Measurements from ENCODE around the gene TRIM28. TPM values are rescaled to one million over a fixed set of nuclear protein-coding genes. Genes with fewer than 3 reads are reported as not detected.
A peak's percentile ranks its signal among the peaks of the same experiment; 100 is the strongest.
"Not testable (repeated sequence)": the region's sequence is repeated elsewhere in the genome, so short reads cannot be mapped to it uniquely, and the experiment has no call there.

TRIM28 gene
- total RNA-seq, 1 experiment from 2014 or later = 575 TPM

DNA sequence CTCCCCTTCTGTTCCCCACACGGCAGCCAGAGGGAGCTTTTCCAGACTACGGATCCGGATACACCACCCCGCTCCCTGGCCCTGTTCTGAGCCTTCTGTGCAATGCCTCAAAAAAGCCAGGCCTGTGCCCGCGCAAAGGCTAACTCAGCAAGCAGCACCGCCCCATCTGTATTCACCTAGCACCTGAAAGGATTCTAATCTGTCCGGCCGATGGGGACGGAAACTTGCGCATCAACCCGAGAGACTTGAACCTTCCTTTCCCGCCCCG is 24.8 kb upstream of the TRIM28 start:
- peak; percentile 82 for DNase-seq (ENCODE audit: low read depth)

DNA sequence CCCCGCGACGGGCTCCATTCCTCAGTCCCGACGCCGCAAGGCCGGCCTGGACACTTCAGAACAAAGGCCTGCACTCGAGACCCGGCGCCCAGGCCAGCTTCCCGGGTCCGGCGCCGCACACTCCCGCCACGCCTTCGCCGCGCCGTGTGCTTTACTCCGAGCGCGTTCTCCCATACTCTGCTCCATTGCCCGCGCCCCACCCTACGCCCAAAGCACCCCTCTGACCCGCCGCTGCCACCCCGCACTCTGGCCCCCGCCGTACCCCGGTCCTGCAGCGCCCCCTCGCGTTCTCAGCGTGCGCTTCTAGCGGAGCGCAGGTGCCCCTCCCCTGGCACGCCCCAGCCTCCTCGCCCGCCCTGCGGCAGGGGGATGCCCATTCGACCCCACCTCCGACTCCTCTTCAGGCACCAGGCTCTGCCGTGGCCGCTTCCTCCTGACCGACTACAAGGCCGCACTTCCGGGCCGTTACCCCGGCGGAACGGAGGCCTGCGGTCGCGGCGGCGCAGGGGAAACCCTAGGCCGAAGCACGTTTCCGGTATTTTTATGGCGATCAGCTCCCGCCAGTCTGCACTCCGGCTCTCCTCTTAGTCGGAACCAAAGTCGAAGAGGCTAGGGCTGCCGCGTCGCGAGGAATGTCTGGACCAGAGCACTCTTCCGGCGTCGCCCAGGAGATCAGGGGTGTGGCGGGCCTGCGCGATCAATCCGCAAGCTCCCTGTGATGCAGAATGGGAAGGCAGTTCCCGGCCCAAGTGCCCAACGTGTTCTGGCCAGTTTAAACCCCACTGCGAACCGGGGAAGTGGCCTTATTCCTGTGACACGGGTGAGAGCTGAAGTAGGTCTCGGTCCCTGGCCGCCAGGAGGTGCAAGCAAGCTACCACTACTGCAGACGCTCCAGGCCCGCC is 24.3 kb upstream of the TRIM28 start, which contains the start of gene ZBTB45:
Gene ZBTB45, minus strand, starts transcription at position 456 of the 902 bp plus-strand sequence. CDS start 2,137 bp downstream, outside the sequence.
- peak; percentile 98 for DNase-seq (ENCODE audit: low read depth)

DNA sequence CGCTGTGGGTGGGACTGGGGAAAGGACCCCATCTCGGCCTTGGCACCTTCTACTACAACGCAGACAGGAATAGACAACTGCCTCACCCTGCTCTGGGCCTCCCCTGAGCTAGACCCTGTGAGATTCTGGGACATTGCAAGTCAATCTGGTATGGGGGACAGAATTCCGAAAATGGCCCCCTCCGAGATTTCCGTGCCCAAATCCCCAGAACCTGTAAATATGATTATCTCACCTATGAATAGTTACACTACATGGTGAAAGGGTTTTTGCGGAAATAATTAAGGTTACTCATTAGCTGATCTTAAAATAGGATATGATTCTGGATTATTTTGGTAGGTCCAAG is 23.6 kb upstream of the TRIM28 start:
- DNase-seq (ENCODE audit: low read depth) = no peak

DNA sequence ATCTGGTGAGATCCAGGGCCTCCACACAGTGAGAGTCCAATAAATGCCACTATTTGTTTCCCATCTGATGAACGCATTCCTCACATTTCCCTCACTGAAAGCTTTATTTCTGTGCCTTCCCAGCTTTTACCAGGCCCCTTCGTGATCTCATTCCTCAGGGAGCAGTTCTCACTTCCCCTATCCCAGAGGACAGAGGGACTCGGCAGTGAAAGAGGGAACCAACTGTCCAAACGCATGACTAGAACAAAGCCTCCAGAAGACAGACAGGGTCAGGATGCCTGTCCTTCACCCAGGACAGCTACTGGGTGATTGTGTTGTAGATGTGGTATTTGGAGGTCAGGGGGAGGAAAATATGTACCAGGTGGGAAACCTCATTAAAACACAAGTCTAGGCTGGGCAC is 22.2 kb upstream of the TRIM28 start:
- no peak for DNase-seq (ENCODE audit: low read depth)

DNA sequence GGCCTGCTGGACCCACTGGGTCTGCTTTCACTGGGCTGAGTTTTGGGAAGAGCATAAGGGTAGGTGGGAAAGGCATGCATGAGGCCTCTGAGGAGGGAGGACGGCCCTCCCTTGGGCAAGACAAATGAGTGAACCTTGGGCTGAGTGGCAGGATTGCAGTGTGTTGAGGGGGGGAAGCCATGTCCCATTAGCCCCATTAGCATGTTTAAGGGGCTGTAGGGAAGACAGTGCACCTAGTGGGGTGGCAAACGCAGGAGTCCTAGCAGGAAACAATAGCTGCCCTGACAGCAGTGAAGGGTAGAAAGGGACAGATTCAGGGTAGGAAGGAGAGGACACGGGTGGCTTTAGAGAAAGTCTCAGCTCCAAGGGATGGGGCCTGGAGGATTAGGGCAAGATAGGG is 21.2 kb upstream of the TRIM28 start:
- DNase-seq (ENCODE audit: low read depth) = no peak

GRCh38 chr19:58529405-58529804 is 14.5 kb upstream of the TRIM28 start:
- DNase-seq (ENCODE audit: low read depth) = no peak

DNA sequence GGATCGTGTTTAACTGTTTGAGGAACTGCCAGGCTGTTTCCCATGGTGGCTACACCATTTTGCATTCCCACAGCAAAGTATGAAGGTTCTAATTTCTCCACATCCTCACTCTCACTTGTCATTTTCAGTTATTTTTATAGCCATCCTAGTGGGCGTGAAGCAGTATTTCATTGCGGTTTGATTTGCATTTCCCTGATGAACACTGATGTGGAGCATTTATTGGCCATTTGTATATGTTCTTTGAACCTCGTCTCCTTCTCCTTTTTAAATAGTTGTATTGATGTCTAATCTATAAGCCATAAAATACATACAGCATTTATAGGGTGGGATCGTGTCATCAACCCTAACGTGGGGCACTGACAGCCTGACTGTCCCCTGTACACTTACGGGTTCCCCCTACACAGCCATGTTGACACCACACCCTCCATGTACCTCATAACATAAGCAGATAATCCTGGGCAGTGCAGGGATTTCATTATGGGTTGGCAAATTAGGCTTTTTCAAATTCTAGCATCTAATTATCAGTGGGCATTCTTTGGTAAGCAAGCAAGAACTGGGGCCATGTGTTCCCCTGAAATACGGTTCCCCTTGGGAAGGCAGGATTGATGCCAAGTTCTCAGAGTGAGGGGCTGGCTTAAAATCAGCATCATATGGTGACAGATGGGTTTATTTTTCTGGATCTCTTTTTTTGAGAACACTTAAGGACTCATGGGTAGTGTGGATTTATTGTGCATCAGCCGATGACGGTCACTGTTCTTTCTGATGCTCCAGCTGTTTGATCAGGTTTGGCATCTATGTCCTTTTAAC is 12.6 kb upstream of the TRIM28 start:
- DNase-seq (ENCODE audit: low read depth) = no peak

DNA sequence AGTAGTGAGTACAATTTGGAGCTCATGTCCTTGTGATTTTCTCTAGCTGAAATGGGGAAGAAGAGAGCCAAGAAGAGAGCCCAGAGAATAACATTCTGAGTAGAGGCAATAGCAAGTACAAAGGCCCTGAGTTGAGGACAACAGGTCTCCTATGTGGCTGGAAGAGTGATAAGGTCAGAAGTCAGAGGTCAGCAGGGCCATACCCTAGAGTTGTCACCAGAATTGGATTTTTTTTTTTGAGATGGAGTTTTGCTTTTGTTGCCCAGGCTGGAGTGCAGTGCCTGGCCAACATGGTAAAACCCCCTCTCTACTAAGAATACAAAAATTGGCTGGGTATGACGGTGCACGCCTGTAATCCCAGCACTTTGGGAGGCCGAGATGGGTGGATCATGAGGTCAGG is 8.0 kb upstream of the TRIM28 start:
- no peak for DNase-seq (ENCODE audit: low read depth)

GRCh38 chr19:58536852-58537798 is 6.7 kb upstream of the TRIM28 start:
- no peak for DNase-seq (ENCODE audit: low read depth)

- DNase-seq (ENCODE audit: low read depth) = peak; percentile 76
Measured at GRCh38 chr19:58538257-58539168, 5.4 kb upstream of the TRIM28 start.

DNA sequence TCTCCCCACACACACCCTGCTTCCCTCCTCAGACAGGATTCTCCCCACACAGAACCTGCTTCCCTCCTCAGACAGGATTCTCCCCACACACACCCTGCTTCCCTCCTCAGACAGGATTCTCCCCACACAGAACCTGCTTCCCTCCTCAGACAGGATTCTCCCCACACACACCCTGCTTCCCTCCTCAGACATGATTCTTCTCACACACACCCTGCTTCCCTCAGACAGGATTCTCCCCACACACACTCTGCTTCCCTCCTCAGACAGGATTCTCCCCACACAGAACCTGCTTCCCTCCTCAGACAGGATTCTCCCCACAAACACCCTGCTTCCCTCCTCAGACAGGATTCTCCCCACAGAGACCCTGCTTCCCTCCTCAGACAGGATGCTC is 4.7 kb upstream of the TRIM28 start:
- not testable (repeated sequence) for DNase-seq (ENCODE audit: low read depth)

DNA sequence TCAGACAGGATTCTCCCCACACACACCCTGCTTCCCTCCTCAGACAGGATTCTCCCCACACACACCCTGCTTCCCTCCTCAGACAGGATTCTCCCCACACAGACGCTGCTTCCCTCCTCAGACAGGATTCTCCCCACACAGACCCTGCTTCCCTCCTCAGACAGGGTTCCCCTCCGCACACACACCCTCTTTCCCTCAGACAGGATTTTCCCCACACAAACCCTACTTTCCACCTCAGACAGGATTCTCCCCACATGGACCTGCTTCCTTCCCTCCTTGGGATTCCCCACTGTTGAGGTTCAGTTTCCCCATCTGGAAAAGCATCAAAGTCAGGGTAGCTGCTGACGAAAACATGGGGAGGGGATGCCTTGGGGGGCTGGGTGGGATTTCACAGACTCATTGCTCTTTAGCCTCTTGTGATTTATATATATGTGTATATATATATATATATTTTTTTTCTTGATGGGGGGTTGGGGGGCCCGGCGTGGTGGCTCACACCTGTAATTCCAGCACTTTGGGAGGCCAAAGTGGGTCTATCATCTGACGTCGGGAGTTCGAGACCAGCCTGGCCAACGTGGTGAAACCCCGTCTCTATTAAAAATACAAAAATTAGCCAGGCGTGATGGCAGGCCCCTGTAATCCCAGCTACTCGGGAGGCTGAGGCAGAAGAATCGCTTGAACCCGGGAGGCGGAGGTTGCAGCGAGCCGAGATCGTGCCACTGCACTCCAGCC is 1.1 kb upstream of the TRIM28 start:
- not testable (repeated sequence) for DNase-seq (ENCODE audit: low read depth)

DNA sequence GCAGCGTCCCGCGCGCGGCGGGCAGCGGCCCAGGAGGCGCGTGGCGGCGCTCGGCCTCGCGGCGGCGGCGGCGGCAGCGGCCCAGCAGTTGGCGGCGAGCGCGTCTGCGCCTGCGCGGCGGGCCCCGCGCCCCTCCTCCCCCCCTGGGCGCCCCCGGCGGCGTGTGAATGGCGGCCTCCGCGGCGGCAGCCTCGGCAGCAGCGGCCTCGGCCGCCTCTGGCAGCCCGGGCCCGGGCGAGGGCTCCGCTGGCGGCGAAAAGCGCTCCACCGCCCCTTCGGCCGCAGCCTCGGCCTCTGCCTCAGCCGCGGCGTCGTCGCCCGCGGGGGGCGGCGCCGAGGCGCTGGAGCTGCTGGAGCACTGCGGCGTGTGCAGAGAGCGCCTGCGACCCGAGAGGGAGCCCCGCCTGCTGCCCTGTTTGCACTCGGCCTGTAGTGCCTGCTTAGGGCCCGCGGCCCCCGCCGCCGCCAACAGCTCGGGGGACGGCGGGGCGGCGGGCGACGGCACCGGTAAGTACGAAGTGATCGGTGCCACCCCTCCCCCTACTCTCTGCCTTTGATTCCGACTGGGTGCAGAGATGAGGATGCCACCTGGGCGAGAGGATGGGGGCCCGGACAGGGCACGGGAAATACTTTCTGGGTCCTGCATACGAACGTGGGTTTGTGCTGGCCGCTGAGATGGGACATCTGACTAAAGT is 874 bp downstream of the TRIM28 start:
- peak; percentile 82 for DNase-seq (ENCODE audit: low read depth)

DNA sequence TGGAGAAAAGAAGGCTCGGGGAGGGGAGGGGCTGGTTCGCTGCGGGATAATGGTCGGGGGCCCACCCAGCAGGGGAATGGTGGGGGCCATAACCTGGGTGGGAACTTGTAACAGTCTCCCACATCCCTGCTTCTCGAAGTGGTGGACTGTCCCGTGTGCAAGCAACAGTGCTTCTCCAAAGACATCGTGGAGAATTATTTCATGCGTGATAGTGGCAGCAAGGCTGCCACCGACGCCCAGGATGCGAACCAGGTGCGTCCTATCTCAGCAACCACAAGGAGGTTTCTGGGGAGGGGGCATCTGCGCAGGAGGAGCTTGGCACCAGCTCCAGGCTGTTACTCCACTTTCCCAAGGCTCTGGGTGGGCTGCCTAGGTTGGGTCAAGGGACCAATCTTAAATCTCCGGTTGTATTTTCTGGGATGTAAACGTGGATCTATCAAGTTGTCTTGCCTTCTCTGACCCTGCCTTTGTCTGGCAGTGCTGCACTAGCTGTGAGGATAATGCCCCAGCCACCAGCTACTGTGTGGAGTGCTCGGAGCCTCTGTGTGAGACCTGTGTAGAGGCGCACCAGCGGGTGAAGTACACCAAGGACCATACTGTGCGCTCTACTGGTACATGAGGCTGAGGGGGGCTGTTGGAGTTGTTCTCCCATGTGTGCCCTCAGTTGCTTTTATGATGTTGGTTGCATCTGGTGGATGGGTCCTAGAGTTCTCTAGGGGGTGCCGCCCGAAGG is 1.6 kb downstream of the TRIM28 start:
- no peak for DNase-seq (ENCODE audit: low read depth)

DNA sequence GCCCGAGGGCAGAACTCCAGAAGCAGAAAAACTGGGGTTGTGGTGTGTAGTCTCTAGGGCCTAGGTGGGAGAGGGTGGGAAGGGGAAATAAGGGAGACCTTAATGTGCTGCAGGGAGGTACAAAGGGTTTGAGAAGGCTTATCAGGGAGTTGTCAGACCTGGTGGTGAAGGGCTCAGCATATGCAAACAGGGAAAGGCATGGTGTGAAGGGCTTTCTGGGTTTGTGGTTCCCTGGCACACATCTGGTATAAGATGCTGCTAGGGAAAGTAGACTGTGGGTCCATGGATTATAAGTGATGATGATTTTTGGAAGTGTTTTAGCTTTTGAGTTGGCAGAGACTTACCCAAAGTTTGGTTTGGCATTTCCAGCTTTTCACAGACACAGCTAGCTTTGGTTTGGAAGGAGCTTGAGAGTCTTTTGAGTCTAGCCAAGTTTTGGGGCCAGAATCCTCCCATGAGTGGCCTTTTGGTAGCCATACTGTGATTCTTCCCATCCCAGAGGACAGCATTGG is 2.2 kb downstream of the TRIM28 start:
- no peak for DNase-seq (ENCODE audit: low read depth)

DNA sequence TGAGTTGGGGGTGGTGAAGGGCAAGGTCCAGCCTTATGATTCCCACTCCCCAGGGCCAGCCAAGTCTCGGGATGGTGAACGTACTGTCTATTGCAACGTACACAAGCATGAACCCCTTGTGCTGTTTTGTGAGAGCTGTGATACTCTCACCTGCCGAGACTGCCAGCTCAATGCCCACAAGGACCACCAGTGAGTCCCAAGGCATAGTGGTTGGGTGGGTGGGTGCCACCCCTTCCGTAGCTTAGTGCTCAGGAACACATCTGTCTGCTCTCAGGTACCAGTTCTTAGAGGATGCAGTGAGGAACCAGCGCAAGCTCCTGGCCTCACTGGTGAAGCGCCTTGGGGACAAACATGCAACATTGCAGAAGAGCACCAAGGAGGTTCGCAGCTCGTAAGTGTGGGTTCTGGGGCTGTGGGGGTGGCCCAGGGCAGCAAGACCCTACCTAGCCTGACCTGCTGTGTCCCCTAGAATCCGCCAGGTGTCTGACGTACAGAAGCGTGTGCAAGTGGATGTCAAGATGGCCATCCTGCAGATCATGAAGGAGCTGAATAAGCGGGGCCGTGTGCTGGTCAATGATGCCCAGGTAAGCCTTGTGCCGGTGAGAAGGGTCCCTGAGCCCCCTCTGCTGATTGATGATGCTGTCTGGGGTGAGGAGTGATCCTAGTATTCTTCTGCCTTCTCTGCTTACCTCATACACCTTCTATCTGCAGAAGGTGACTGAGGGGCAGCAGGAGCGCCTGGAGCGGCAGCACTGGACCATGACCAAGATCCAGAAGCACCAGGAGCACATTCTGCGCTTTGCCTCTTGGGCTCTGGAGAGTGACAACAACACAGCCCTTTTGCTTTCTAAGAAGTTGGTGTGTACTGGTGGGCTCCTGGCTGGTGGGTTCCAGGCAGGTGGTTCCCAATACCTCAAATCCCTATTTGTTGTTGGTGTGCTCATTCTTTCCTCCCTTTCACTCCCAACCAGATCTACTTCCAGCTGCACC is 3.8 kb downstream of the TRIM28 start:
- DNase-seq (ENCODE audit: low read depth) = no peak

Measured in Daoy (cell line).